H9 (cell line): Measurements from ENCODE around the gene TMEM150B. TPM values are rescaled to one million over a fixed set of nuclear protein-coding genes. Genes with fewer than 3 reads are reported as not detected.
A peak's percentile ranks its signal among the peaks of the same experiment; 100 is the strongest.

Source experiments
- DNase-seq: peaks from one replicate; pipeline ENCODE4 v3.0.0-alpha.2; 2017
- H2AFZ ChIP-seq: one replicate; pipeline ENCODE4 v1.6.1; 2013; ENCODE audit warnings: mild to moderate bottlenecking, low read length, control low read depth, moderate library complexity
- H2AK5ac ChIP-seq: 2 replicates; pipeline ENCODE4 v1.6.1; 2013; ENCODE audit warnings: low read length, control low read depth, mixed read lengths; ENCODE audit not compliant: insufficient read length
- H2BK120ac ChIP-seq: one replicate; pipeline ENCODE4 v1.6.1; 2013; ENCODE audit warnings: low read depth, mild to moderate bottlenecking, low read length, control low read depth, inconsistent platforms; ENCODE audit not compliant: poor library complexity, severe bottlenecking
- H2BK12ac ChIP-seq: 2 replicates; pipeline ENCODE4 v1.6.1; 2013; ENCODE audit warnings: low read length, control low read depth, mixed read lengths, low read depth; ENCODE audit not compliant: insufficient read length
- H2BK15ac ChIP-seq: 2 replicates; pipeline ENCODE4 v1.6.1; 2013; ENCODE audit warnings: low read depth, low read length, control low read depth
- H2BK20ac ChIP-seq: one replicate; pipeline ENCODE4 v1.6.1; 2013; ENCODE audit warnings: low read depth, mild to moderate bottlenecking, low read length, control low read depth, inconsistent platforms; ENCODE audit not compliant: poor library complexity, severe bottlenecking
- H2BK5ac ChIP-seq: 2 replicates; pipeline ENCODE4 v1.6.1; 2013; ENCODE audit warnings: low read length, control low read depth, mixed read lengths; ENCODE audit not compliant: insufficient read length
- H3K14ac ChIP-seq: 2 replicates; pipeline ENCODE4 v1.6.1; 2013; ENCODE audit warnings: low read length, control low read depth; ENCODE audit not compliant: insufficient read depth
- H3K18ac ChIP-seq: 2 replicates; pipeline ENCODE4 v1.6.1; 2013; ENCODE audit warnings: low read depth, mild to moderate bottlenecking, mixed read lengths, low read length, control low read depth; ENCODE audit not compliant: insufficient read length
- H3K23ac ChIP-seq: 2 replicates; pipeline ENCODE4 v1.6.1; 2013; ENCODE audit warnings: low read length, control low read depth, mixed read lengths, low read depth; ENCODE audit not compliant: insufficient read length
- H3K23me2 ChIP-seq: 2 replicates; pipeline ENCODE4 v1.6.1; 2013; ENCODE audit warnings: low read depth, mild to moderate bottlenecking, mixed read lengths, low read length, control low read depth; ENCODE audit not compliant: insufficient read length, poor library complexity, severe bottlenecking
- H3K27ac ChIP-seq: 2 replicates; pipeline ENCODE4 v1.5.1; 2013; ENCODE audit warnings: low read length, control low read depth, mixed read lengths, low read depth; ENCODE audit not compliant: insufficient read length
- H3K27me3 ChIP-seq: 2 replicates; pipeline ENCODE4 v1.6.1; 2013; ENCODE audit warnings: low read length, control low read depth, inconsistent platforms; ENCODE audit not compliant: insufficient read depth
- H3K4ac ChIP-seq: 2 replicates; pipeline ENCODE4 v1.6.1; 2013; ENCODE audit warnings: low read depth, mild to moderate bottlenecking, control low read depth, inconsistent platforms, low read length, moderate library complexity
- H3K4me1 ChIP-seq: 2 replicates; pipeline ENCODE4 v1.6.1; 2013; ENCODE audit warnings: low read length, control low read depth, inconsistent platforms; ENCODE audit not compliant: insufficient read depth
- H3K4me2 ChIP-seq: 2 replicates; pipeline ENCODE4 v1.6.1; 2013; ENCODE audit warnings: low read length, control low read depth, mixed read lengths; ENCODE audit not compliant: insufficient read length, insufficient read depth
- H3K56ac ChIP-seq: 2 replicates; pipeline ENCODE4 v1.6.1; 2013; ENCODE audit warnings: low read depth, mild to moderate bottlenecking, mixed read lengths, low read length, control low read depth; ENCODE audit not compliant: insufficient read length
- H3K79me1 ChIP-seq: 2 replicates; pipeline ENCODE4 v1.6.1; 2013; ENCODE audit warnings: low read depth, mild to moderate bottlenecking, moderate library complexity, low read length, control low read depth, inconsistent platforms; ENCODE audit not compliant: insufficient read depth, poor library complexity, severe bottlenecking
- H3K79me2 ChIP-seq: 2 replicates; pipeline ENCODE4 v1.6.1; 2013; ENCODE audit warnings: low read length, control low read depth, inconsistent platforms; ENCODE audit not compliant: insufficient read depth
- H3K9ac ChIP-seq: 2 replicates; pipeline ENCODE4 v1.6.1; 2013; ENCODE audit warnings: low read length, control low read depth, mixed read lengths; ENCODE audit not compliant: insufficient read length; ENCODE audit errors: extremely low read depth
- H3K9me3 ChIP-seq: one replicate; pipeline ENCODE4 v1.6.1; 2013; ENCODE audit warnings: low read depth, low read length, inconsistent platforms; ENCODE audit not compliant: control insufficient read depth
- H3T11ph ChIP-seq: one replicate; pipeline ENCODE4 v1.6.1; 2013; ENCODE audit warnings: mild to moderate bottlenecking, low read length, control low read depth, inconsistent platforms
- H4K20me1 ChIP-seq: one replicate; pipeline ENCODE4 v1.6.1; 2013; ENCODE audit not compliant: control insufficient read depth, insufficient read length, insufficient read depth
- H4K5ac ChIP-seq: 2 replicates; pipeline ENCODE4 v1.6.1; 2013; ENCODE audit warnings: low read depth, mild to moderate bottlenecking, mixed read lengths, low read length, control low read depth; ENCODE audit not compliant: insufficient read length
- H4K8ac ChIP-seq: replicated peaks from 2 replicates; pipeline ENCODE4 v1.6.1; 2013; ENCODE audit warnings: low read length, control low read depth, mixed read lengths, low read depth; ENCODE audit not compliant: insufficient read length
- H4K91ac ChIP-seq: 2 replicates; pipeline ENCODE4 v1.6.1; 2013; ENCODE audit warnings: low read depth, mild to moderate bottlenecking, moderate library complexity, mixed read lengths, low read length, control low read depth; ENCODE audit not compliant: insufficient read length
- H3K27ac Mint-ChIP-seq, 3 experiments: 2 replicates in 2 of 3; 3 replicates in 1 of 3; pipeline ENCODE4 v1.8.0; 2020 to 2021; ENCODE audit warnings: mixed read lengths in 3 of 3, mild to moderate bottlenecking in 1 of 3, moderate library complexity in 1 of 3
- H3K27me3 Mint-ChIP-seq: 2 replicates; pipeline ENCODE4 v1.8.0; 2021; ENCODE audit warnings: low read depth, mild to moderate bottlenecking, moderate library complexity, mixed read lengths
- H3K36me3 Mint-ChIP-seq, 3 experiments: 2 replicates in 2 of 3; 3 replicates in 1 of 3; pipeline ENCODE4 v1.8.0; 2020 to 2021; ENCODE audit warnings: low read depth in 3 of 3, mixed read lengths in 3 of 3; ENCODE audit not compliant: insufficient read depth in 1 of 3
- H3K4me1 Mint-ChIP-seq, 2 experiments: 2 replicates each; pipeline ENCODE4 v1.8.0; 2020; ENCODE audit warnings: mixed read lengths in 2 of 2
- H3K4me3 Mint-ChIP-seq, 2 experiments: 2 replicates in 1 of 2; 3 replicates in 1 of 2; pipeline ENCODE4 v1.8.0; 2020 to 2021; ENCODE audit warnings: mild to moderate bottlenecking in 2 of 2, mixed read lengths in 2 of 2, moderate library complexity in 1 of 2
- H3K9me3 Mint-ChIP-seq, 2 experiments: 2 replicates in 1 of 2; 3 replicates in 1 of 2; pipeline ENCODE4 v1.8.0; 2020; ENCODE audit warnings: mild to moderate bottlenecking in 2 of 2, mixed read lengths in 2 of 2, moderate library complexity in 1 of 2
- CTCF ChIP-seq: fragments of 200-600 bp; sonication (generic); conservative IDR thresholded peaks from 3 replicates; pipeline ENCODE4 v1.8.0; 2021; ENCODE audit warnings: antibody characterized with exemption, mild to moderate bottlenecking
- WGBS: extraction: QIAGEN DNeasy Blood & Tissue Kit; methylation state at CpG from one replicate; pipeline ENCODE4 v1.1.7; 2013; ENCODE audit warnings: missing lambda C conversion rate, low lambda C conversion rate, mixed read lengths; ENCODE audit not compliant: insufficient read length; ENCODE audit errors: extremely low coverage; 5-methylcytosine and 5-hydroxymethylcytosine counted together
- total RNA-seq: library from RNA; stranded (reverse); gene quantifications from 2 replicates; pipeline ENCODE4 v1.2.1, GENCODE V29; 2021

TMEM150B gene
- total RNA-seq, 1 experiment from 2014 or later = 0.63 TPM

- no peak overlapping the region for H2BK12ac ChIP-seq
- H4K91ac ChIP-seq = no peak overlapping the region
- H3K14ac ChIP-seq = no peak overlapping the region
- H3K9ac ChIP-seq = no peak overlapping the region
- H3T11ph ChIP-seq = no peak overlapping the region
- H3K56ac ChIP-seq = no peak overlapping the region
- H3K9me3 ChIP-seq = no peaks in the 10 kb centered on the region
- no peaks in the 10 kb centered on the region for H3K9me3 Mint-ChIP-seq
- H2BK15ac ChIP-seq = no peak overlapping the region
- no peak overlapping the region for H2BK120ac ChIP-seq
- H3K4me1 ChIP-seq = peaks cover 3% of the 10 kb centered on the region; the same call in 1 of the 2 replicates
- no peaks in the 10 kb centered on the region; the same call in 1 of the 2 replicates for H3K27me3 Mint-ChIP-seq
- no peaks in the 10 kb centered on the region for H3K23me2 ChIP-seq
- peak; percentile 80 for DNase-seq
- no peaks in the 10 kb centered on the region for H3K79me2 ChIP-seq
- H4K8ac ChIP-seq = no peak overlapping the region
- no peak overlapping the region for H2BK5ac ChIP-seq
- H2AK5ac ChIP-seq = no peak overlapping the region
- H3K18ac ChIP-seq = no peak overlapping the region
- H3K4me1 Mint-ChIP-seq = peaks cover 15 to 24% of the 10 kb centered on the region in 2 experiments
- no peak overlapping the region for H4K5ac ChIP-seq
- no peak overlapping the region for H2AFZ ChIP-seq
- TF ChIP-seq CTCF = no peak
- peak overlapping the region in 1 of 3 experiments; percentile 66; a peak in 2 of 7 replicates for H3K27ac Mint-ChIP-seq
- H4K20me1 ChIP-seq = no peaks in the 10 kb centered on the region
- no CpG with 5 or more reads among the region's 39 CpGs for WGBS
- H3K79me1 ChIP-seq = no peaks in the 10 kb centered on the region
- no peak overlapping the region for H3K27ac ChIP-seq
- no peak overlapping the region for H3K23ac ChIP-seq
- H3K4me2 ChIP-seq = no peak overlapping the region
- no peak overlapping the region for H2BK20ac ChIP-seq
- H3K4ac ChIP-seq = no peak overlapping the region
- H3K4me3 Mint-ChIP-seq = peak overlapping the region in 1 of 2 experiments; percentile 53; a peak in 2 of 5 replicates
- H3K27me3 ChIP-seq = no peaks in the 10 kb centered on the region
- H3K36me3 Mint-ChIP-seq = peaks cover 48 to 69% (median 68%) of the 10 kb centered on the region in 3 experiments; a peak in 6 of 7 replicates
Observed at GRCh38 chr19:55304279-55304978, 20.7 kb downstream of the TMEM150B start.
